ENCODE data around the gene UBE2F.

DNA sequence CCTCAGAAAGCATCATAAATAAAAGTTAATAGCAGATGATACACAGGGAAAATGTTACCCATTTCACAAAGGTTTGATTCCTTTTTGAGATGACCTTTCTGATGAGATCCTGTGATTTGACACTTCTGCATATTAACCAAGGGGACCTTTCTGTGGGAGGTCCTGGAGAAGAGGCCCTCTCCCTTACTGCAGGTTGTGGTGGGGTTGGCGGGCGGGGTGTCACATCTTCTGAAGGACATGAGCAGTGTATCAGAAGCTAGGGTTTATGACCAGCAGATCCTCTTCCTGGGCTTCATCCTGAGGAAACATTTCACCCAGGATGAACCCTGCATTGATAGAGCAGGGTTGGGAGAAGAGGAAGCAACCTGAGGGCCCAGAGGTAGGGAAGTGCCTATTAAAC lies 56.8 kb downstream of the UBE2F start:
- TF ChIP-seq ZNF790 (CRISPR knock-in tag; IDR thresholded peaks at IDR 0.05; ENCODE audit: borderline replicate concordance) (no peak), EZH2 (conservative IDR thresholded peaks at IDR 0.05; ENCODE audit: low read depth, low read length) (no peak), NR3C1 (CRISPR knock-in tag; IDR thresholded peaks at IDR 0.05) (no peak), ZNF720 (CRISPR knock-in tag; IDR thresholded peaks at IDR 0.05) (no peak)
